ENCODE results near the gene OR52W1. TPM values are rescaled to one million over a fixed set of nuclear protein-coding genes. Genes with fewer than 3 reads are reported as not detected.

Gene OR52W1
- total and polyA plus RNA-seq, 2 donors (not counting 3 experiments of a cell fraction or from before 2014, with no cell fraction given): not detected

GRCh38 chr11:6240781-6241180, 41.8 kb downstream of the OR52W1 start:
- intact Hi-C loops (cut with micrococcal nuclease): no loop called here
- Histone ChIP-seq H3K4me2 (ENCODE audit: insufficient read depth, low read length) (no peak overlapping the region), H4K20me1 (replicated peaks; ENCODE audit: control insufficient read depth, extremely low read depth, insufficient read depth, low read length) (no peaks in the 10 kb centered on the region), H3K9me3 (replicated peaks; ENCODE audit: control insufficient read depth, insufficient read depth, low read length) (no peaks in the 10 kb centered on the region), H3K4me3 (replicated peaks in 1 of 3; ENCODE audit: insufficient read depth in 1 of 3, low read depth in 1 of 3, low read length in 3 of 3) (no peak overlapping the region), H3K36me3 (ENCODE audit: control insufficient read depth in 2 of 2, extremely low read depth in 1 of 2, insufficient read depth in 2 of 2, low read length in 2 of 2) (no peaks in the 10 kb centered on the region), H2AFZ (ENCODE audit: low read depth, low read length) (no peak overlapping the region), H3K79me2 (ENCODE audit: control insufficient read depth, insufficient read depth, low read length) (no peaks in the 10 kb centered on the region), H3K27me3 (ENCODE audit: control insufficient read depth in 2 of 2, insufficient read depth in 2 of 2, low read length in 2 of 2) (peaks cover 14% of the 10 kb centered on the region in 2 experiments), H3K4me1 (ENCODE audit: control insufficient read depth, extremely low read depth, insufficient read depth, low read length) (no peaks in the 10 kb centered on the region), H3K9ac (replicated peaks; ENCODE audit: extremely low read depth, insufficient read depth, low read length) (no peak overlapping the region), H3K27ac (ENCODE audit: insufficient read depth, low read depth, low read length) (no peak overlapping the region), H3K9me1 (replicated peaks; ENCODE audit: control insufficient read depth, extremely low read depth, insufficient read depth, low read length) (no peaks in the 10 kb centered on the region)
- FAIRE-seq (no peak), DNase-seq (ENCODE audit: low read depth, low spot score) (no peak)
- TF ChIP-seq CTCF (IDR thresholded peaks at IDR 0.05; ENCODE audit: extremely low read depth in 1 of 2, insufficient read depth in 1 of 2, low read depth in 1 of 2, low read length in 2 of 2): no peak
- no peak for TF ChIP-seq FOS (IDR thresholded peaks at IDR 0.05; ENCODE audit: borderline replicate concordance, insufficient read depth, low read length)
- no peak for TF ChIP-seq POLR2A (IDR thresholded peaks at IDR 0.05; ENCODE audit: low read depth, low read length)
- no peak for TF ChIP-seq POLR2AphosphoS5 (IDR thresholded peaks at IDR 0.05; ENCODE audit: insufficient read depth, low read depth, low read length)
- BruUV-seq (replicated peaks): no TSS peak
- ChIA-PET POLR2A (no interaction called here), CTCF (interaction anchor here (1.1 to 4.1 kb wide), 2 partner anchors 11 to 112 kb away, joined by 3 to 15 read pairs; no protein-coding TSS in a partner anchor)
- dilution Hi-C loops (cut with MboI; ENCODE audit: extremely low pct_ligation_motif_present, low sequenced_read_pairs): no loop called here

- Histone ChIP-seq H3K9ac (replicated peaks; ENCODE audit: extremely low read depth, insufficient read depth, low read length) (no peak overlapping the region), H3K36me3 (ENCODE audit: control insufficient read depth in 2 of 2, extremely low read depth in 1 of 2, insufficient read depth in 2 of 2, low read length in 2 of 2) (no peaks in the 10 kb centered on the region), H3K79me2 (ENCODE audit: control insufficient read depth, insufficient read depth, low read length) (no peaks in the 10 kb centered on the region), H3K27ac (ENCODE audit: insufficient read depth, low read depth, low read length) (no peak overlapping the region), H3K4me1 (ENCODE audit: control insufficient read depth, extremely low read depth, insufficient read depth, low read length) (no peaks in the 10 kb centered on the region), H3K9me1 (replicated peaks; ENCODE audit: control insufficient read depth, extremely low read depth, insufficient read depth, low read length) (no peaks in the 10 kb centered on the region), H3K4me2 (ENCODE audit: insufficient read depth, low read length) (no peak overlapping the region), H2AFZ (ENCODE audit: low read depth, low read length) (no peak overlapping the region), H3K9me3 (replicated peaks; ENCODE audit: control insufficient read depth, insufficient read depth, low read length) (no peaks in the 10 kb centered on the region), H3K27me3 (ENCODE audit: control insufficient read depth in 2 of 2, insufficient read depth in 2 of 2, low read length in 2 of 2) (peaks cover 16 to 19% of the 10 kb centered on the region in 2 experiments), H3K4me3 (replicated peaks in 1 of 3; ENCODE audit: insufficient read depth in 1 of 3, low read depth in 1 of 3, low read length in 3 of 3) (no peak overlapping the region), H4K20me1 (replicated peaks; ENCODE audit: control insufficient read depth, extremely low read depth, insufficient read depth, low read length) (no peaks in the 10 kb centered on the region)
- TF ChIP-seq POLR2AphosphoS5 (IDR thresholded peaks at IDR 0.05; ENCODE audit: insufficient read depth, low read depth, low read length): no peak
- no peak for TF ChIP-seq FOS (IDR thresholded peaks at IDR 0.05; ENCODE audit: borderline replicate concordance, insufficient read depth, low read length)
- no peak for TF ChIP-seq GATA2 (IDR thresholded peaks at IDR 0.05; ENCODE audit: insufficient read depth, insufficient read length, low read depth, low read length)
- no peak for TF ChIP-seq MAX (IDR thresholded peaks at IDR 0.05; ENCODE audit: insufficient read depth, insufficient read length)
- no peak for TF ChIP-seq JUN (IDR thresholded peaks at IDR 0.05; ENCODE audit: borderline replicate concordance, insufficient read depth, insufficient read length, low read depth)
- no peak for TF ChIP-seq CTCF (IDR thresholded peaks at IDR 0.05; ENCODE audit: extremely low read depth in 1 of 2, insufficient read depth in 1 of 2, low read depth in 1 of 2, low read length in 2 of 2)
- no peak for TF ChIP-seq POLR2A (IDR thresholded peaks at IDR 0.05; ENCODE audit: low read depth, low read length)
- TF ChIP-seq EZH2 (IDR thresholded peaks at IDR 0.05; ENCODE audit: borderline replicate concordance, low read depth, low read length, severe bottlenecking): no peak
- no peak for TF ChIP-seq MYC (IDR thresholded peaks at IDR 0.05; ENCODE audit: low read depth, low read length)
- no TSS peak for BruUV-seq (replicated peaks)
- FAIRE-seq (no peak), DNase-seq (ENCODE audit: low read depth, low spot score) (no peak)
- dilution Hi-C loops (cut with MboI; ENCODE audit: extremely low pct_ligation_motif_present, low sequenced_read_pairs) (no loop called here), intact Hi-C loops (cut with micrococcal nuclease) (no loop called here)
- ChIA-PET POLR2A (no interaction called here), CTCF (interaction anchor here (1.5 to 4.1 kb wide), 2 partner anchors 9 to 10 kb away, joined by 4 to 15 read pairs; no protein-coding TSS in a partner anchor)
Observed at GRCh38 chr11:6241316-6241715, 42.3 kb downstream of the OR52W1 start.
